Astrocyte (in vitro differentiated cells and primary cell): Measurements from ENCODE around the gene HIF1AN.

ENCODE experiments used
- EZH2 ChIP-seq: IDR thresholded peaks from 2 replicates; pipeline ENCODE4 v1.6.1; 2012; ENCODE audit warnings: mild to moderate bottlenecking, low read length, inconsistent platforms; ENCODE audit not compliant: insufficient read depth
- TF ChIP-seq, protein P1 (sequence below): IDR thresholded peaks from 2 replicates; pipeline ENCODE4 v1.5.1; 2011; ENCODE audit warnings: low read depth, mild to moderate bottlenecking, inconsistent platforms, low read length, moderate library complexity; ENCODE audit not compliant: insufficient read depth

DNA sequence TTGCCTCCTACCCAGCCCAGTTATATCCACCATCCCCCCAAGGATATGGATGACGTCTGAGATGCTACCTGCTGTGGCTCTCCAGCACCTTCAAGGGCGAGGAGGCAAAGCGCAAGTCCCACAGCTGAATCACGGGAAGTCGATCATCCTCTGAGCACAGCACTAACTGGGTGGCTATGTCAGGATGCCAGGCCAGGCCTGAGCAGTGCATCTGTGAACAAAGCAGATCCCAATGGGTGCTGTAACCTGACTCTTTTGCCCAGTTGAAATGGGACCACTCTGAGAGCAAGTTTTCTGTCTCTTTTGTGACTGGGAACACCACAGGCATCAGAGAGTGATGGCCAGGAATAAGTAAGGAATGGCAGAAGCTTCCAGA, 28.4 kb upstream of the HIF1AN start:
- TF ChIP-seq, protein P1, sequence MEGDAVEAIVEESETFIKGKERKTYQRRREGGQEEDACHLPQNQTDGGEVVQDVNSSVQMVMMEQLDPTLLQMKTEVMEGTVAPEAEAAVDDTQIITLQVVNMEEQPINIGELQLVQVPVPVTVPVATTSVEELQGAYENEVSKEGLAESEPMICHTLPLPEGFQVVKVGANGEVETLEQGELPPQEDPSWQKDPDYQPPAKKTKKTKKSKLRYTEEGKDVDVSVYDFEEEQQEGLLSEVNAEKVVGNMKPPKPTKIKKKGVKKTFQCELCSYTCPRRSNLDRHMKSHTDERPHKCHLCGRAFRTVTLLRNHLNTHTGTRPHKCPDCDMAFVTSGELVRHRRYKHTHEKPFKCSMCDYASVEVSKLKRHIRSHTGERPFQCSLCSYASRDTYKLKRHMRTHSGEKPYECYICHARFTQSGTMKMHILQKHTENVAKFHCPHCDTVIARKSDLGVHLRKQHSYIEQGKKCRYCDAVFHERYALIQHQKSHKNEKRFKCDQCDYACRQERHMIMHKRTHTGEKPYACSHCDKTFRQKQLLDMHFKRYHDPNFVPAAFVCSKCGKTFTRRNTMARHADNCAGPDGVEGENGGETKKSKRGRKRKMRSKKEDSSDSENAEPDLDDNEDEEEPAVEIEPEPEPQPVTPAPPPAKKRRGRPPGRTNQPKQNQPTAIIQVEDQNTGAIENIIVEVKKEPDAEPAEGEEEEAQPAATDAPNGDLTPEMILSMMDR, result no peak
- no peak for TF ChIP-seq EZH2
